Spleen (tissue), 11 donors: ENCODE results near the gene NBPF6. TPM values are rescaled to one million over a fixed set of nuclear protein-coding genes. Genes with fewer than 3 reads are reported as not detected.
A peak's percentile ranks its signal among the peaks of the same experiment; 100 is the strongest.
"Not testable (repeated sequence)": the region's sequence is repeated elsewhere in the genome, so short reads cannot be mapped to it uniquely, and the experiment has no call there.

Source experiments
- DNase-seq: peaks from one replicate; pipeline ENCODE4 v3.0.0-alpha.2; 2020
- H3K27ac ChIP-seq, 8 donors: fragments of 200-600 bp; sonication (generic) in 7 of 8; 1 replicate in 4 of 8; 2 replicates in 4 of 8; pipeline versions ENCODE4 v1.5.0 to v1.8.0; 2016 to 2021; ENCODE audit warnings: inconsistent platforms in 4 of 8, mild to moderate bottlenecking in 4 of 8, moderate library complexity in 1 of 8
- H3K27me3 ChIP-seq, 7 donors: fragments of 200-600 bp; sonication (generic) in 6 of 7; replicated peaks in 1 of 7; 1 replicate in 4 of 7; 2 replicates in 3 of 7; pipeline versions ENCODE4 v1.5.0 to v1.8.0; 2016 to 2021; ENCODE audit warnings: inconsistent platforms in 3 of 7, mild to moderate bottlenecking in 1 of 7
- H3K36me3 ChIP-seq, 6 donors: fragments of 200-600 bp; sonication (generic) in 5 of 6; 1 replicate in 4 of 6; 2 replicates in 2 of 6; pipeline versions ENCODE4 v1.5.0 to v1.8.0; 2016 to 2021; ENCODE audit warnings: inconsistent platforms in 2 of 6
- H3K4me1 ChIP-seq, 6 donors: fragments of 200-600 bp; sonication (generic) in 5 of 6; 1 replicate in 3 of 6; 2 replicates in 3 of 6; pipeline versions ENCODE4 v1.5.0 to v1.8.0; 2016 to 2021; ENCODE audit warnings: inconsistent platforms in 3 of 6
- H3K4me3 ChIP-seq, 8 donors: fragments of 200-600 bp; sonication (generic) in 7 of 8; 1 replicate in 4 of 8; 2 replicates in 4 of 8; pipeline versions ENCODE4 v1.5.0 to v1.8.0; 2016 to 2021; ENCODE audit warnings: inconsistent platforms in 4 of 8, mild to moderate bottlenecking in 4 of 8, moderate library complexity in 2 of 8
- H3K9me3 ChIP-seq, 8 donors: fragments of 200-600 bp; sonication (generic) in 7 of 8; 1 replicate in 4 of 8; 2 replicates in 4 of 8; pipeline versions ENCODE4 v1.5.0 to v1.8.0; 2016 to 2021; ENCODE audit warnings: inconsistent platforms in 4 of 8
- CTCF ChIP-seq, 11 experiments: fragments of 200-600 bp in 7 of 11; fragments of 450-650 bp in 4 of 11; sonication (generic) in 4 of 11; IDR thresholded peaks in 8 of 11; conservative IDR thresholded peaks in 3 of 11; 1 replicate in 7 of 11; 2 replicates in 4 of 11; pipeline versions ENCODE4 v1.4.0 to v1.8.0; 2016 to 2021; ENCODE audit warnings: antibody characterized with exemption in 11 of 11, inconsistent platforms in 4 of 11, mild to moderate bottlenecking in 1 of 11
- POLR2A ChIP-seq, 3 donors: fragments of 450-650 bp; IDR thresholded peaks; one replicate each; pipeline ENCODE4 v1.5.1; 2017; ENCODE audit warnings: antibody characterized with exemption in 3 of 3, mild to moderate bottlenecking in 1 of 3
- POLR2AphosphoS5 ChIP-seq, 3 donors: sonication (generic); formaldehyde crosslinking; IDR thresholded peaks; one replicate each; pipeline ENCODE4 v1.5.1; 2017; ENCODE audit warnings: antibody characterized with exemption in 3 of 3
- WGBS, 5 donors: extraction: QIAGEN DNeasy Blood & Tissue Kit in 3 of 5; methylation state at CpG; one replicate each; pipeline versions ENCODE4 v1.1.5 to v1.1.7; 2013 to 2018; 5-methylcytosine and 5-hydroxymethylcytosine counted together
- intact Hi-C: fragments of 100-400 bp; cut with DNase I; formaldehyde crosslinking; loops from one replicate; pipeline ENCODE4 v1.15.0; 2023; ENCODE audit warnings: low total_unique reads
- polyA plus RNA-seq, 3 donors: library from polyadenylated mRNA; stranded (reverse); fragments of 200-250 nt; gene quantifications; one replicate each; pipeline ENCODE4 v1.2.1, GENCODE V29; 2013
- total RNA-seq, 7 donors: library from RNA; depleted of rRNA in 3 of 7; stranded (reverse); fragments of >200 nt in 3 of 7; fragmentation: NEBNext Ultra II Directional in 4 of 7; extraction: Animal tissue kit (Norgen Biotek cat#: 25700) in 4 of 7; gene quantifications; one replicate each; pipeline versions ENCODE4 v1.1.0 to v1.2.1, GENCODE V29; 2016 to 2021
- donor health status: healthy with polysubstance abuse.
- donor health status: DM: no; HTN: no; CAD: no; lungs with moderate emphysema.
- donor health status: DM: no; HTN: no; CAD: no.
- donor health status: Bipolar disorder and iron deficiency.
- donor health status: healthy.
- donor health status: DM: no; HTN: no; CAD: no.
- donor health status: DM: yes; HTN: yes; CAD: no.

Gene NBPF6
- total and polyA plus RNA-seq, 10 donors, result 0.08 TPM; not detected in 9

GRCh38 chr1:108512239-108513043 lies 62.3 kb downstream of the NBPF6 start:
- H3K4me3 ChIP-seq, result no peak overlapping the region
- H3K9me3 ChIP-seq, result no peaks in the 10 kb centered on the region
- intact Hi-C loops, result loop anchor here (2.0 kb wide), 1 partner anchor 48 kb away; the partner anchor contains the start of gene EEIG2
- no peak for DNase-seq
- no peak for TF ChIP-seq POLR2AphosphoS5 (IDR thresholded peaks at IDR 0.05)
- peak; percentile 57 to 89 (median 85) for TF ChIP-seq CTCF (IDR thresholded peaks at IDR 0.05 in 8 of 11, conservative IDR thresholded peaks at IDR 0.05 in 3 of 11)
- TF ChIP-seq POLR2A (IDR thresholded peaks at IDR 0.05), result no peak
- H3K36me3 ChIP-seq, result no peaks in the 10 kb centered on the region
- WGBS, 5 donors, result 68 to 72% (median 71%) methylated on average over 6 of the region's 6 CpGs
- H3K27ac ChIP-seq, result no peak overlapping the region
- no peaks in the 10 kb centered on the region for H3K4me1 ChIP-seq
- H3K27me3 ChIP-seq, result no peaks in the 10 kb centered on the region

- intact Hi-C loops, result loop anchor here (2.0 kb wide), 1 partner anchor 48 kb away; the partner anchor contains the start of gene EEIG2
- no peak for TF ChIP-seq POLR2AphosphoS5 (IDR thresholded peaks at IDR 0.05)
- TF ChIP-seq POLR2A (IDR thresholded peaks at IDR 0.05), result no peak
- TF ChIP-seq CTCF (IDR thresholded peaks at IDR 0.05 in 8 of 11, conservative IDR thresholded peaks at IDR 0.05 in 3 of 11), result no peak
- H3K36me3 ChIP-seq, result no peaks in the 10 kb centered on the region
- no peaks in the 10 kb centered on the region for H3K9me3 ChIP-seq
- WGBS, 5 donors, result 65 to 75% (median 69%) methylated on average over 2 of the region's 2 CpGs
- no peak for DNase-seq
- H3K27ac ChIP-seq, result no peak overlapping the region
- H3K4me3 ChIP-seq, result no peak overlapping the region
- no peaks in the 10 kb centered on the region for H3K27me3 ChIP-seq
- no peaks in the 10 kb centered on the region for H3K4me1 ChIP-seq
Measured at GRCh38 chr1:108513044-108513415, 62.9 kb downstream of the NBPF6 start.

GRCh38 chr1:108513914-108514313 lies 63.8 kb downstream of the NBPF6 start:
- DNase-seq, H3K27ac ChIP-seq, H3K4me3 ChIP-seq, H3K9me3 ChIP-seq, H3K4me1 ChIP-seq, H3K36me3 ChIP-seq, H3K27me3 ChIP-seq: not testable (repeated sequence)
- 90 to 96% (median 95%) methylated on average over 2 of the region's 2 CpGs for WGBS, 5 donors
- intact Hi-C loops, result loop anchor here (2.0 kb wide), 1 partner anchor 47 kb away; the partner anchor contains the start of gene EEIG2

GRCh38 chr1:108517301-108517897 lies 67.3 kb downstream of the NBPF6 start:
- intact Hi-C loops, H3K9me3 ChIP-seq, H3K27ac ChIP-seq, H3K27me3 ChIP-seq, H3K36me3 ChIP-seq, DNase-seq, H3K4me3 ChIP-seq, H3K4me1 ChIP-seq: not testable (repeated sequence)
- WGBS, 5 donors, result 65 to 85% (median 82%) methylated on average over 6 of the region's 6 CpGs

Other genes with a start within 250 kb of the NBPF6 start
- 10 to 100 TPM; 24.5 to 44.4 (median 35.5) TPM for gene SLC25A24, start 250.0 kb upstream of the NBPF6 start, total RNA-seq
- 10 to 100 TPM; 12.2 to 21.3 (median 14.6) TPM for gene SLC25A24, start 250.0 kb upstream of the NBPF6 start, polyA plus RNA-seq
- gene NBPF4, start 206.3 kb upstream of the NBPF6 start, total RNA-seq, result under 1 TPM in 3 of 7 donors, not detected in 4; 0.14 to 0.33 (median 0.19) TPM
- under 1 TPM in 1 of 3 donors, not detected in 2; 0.03 TPM for gene NBPF4, start 206.3 kb upstream of the NBPF6 start, polyA plus RNA-seq
- gene EEIG2, start 109.8 kb downstream of the NBPF6 start, total RNA-seq, result 10 to 100 TPM; 17.1 to 21.1 (median 17.8) TPM
- gene EEIG2, start 109.8 kb downstream of the NBPF6 start, polyA plus RNA-seq, result 1 to 10 TPM; 3.3 to 5.4 (median 4.5) TPM
- 10 to 100 TPM in 6 of 7 donors, 1 to 10 TPM in 1; 7.3 to 16.5 (median 11.5) TPM for gene HENMT1, start 210.8 kb downstream of the NBPF6 start, total RNA-seq
- 10 to 100 TPM in 2 of 3 donors, 1 to 10 TPM in 1; 9.2 to 11.2 (median 10.9) TPM for gene HENMT1, start 210.8 kb downstream of the NBPF6 start, polyA plus RNA-seq
- 10 to 100 TPM; 51.2 to 84.8 (median 66.0) TPM for gene PRPF38B, start 242.0 kb downstream of the NBPF6 start, total RNA-seq
- 10 to 100 TPM; 28.7 to 54.0 (median 42.0) TPM for gene PRPF38B, start 242.0 kb downstream of the NBPF6 start, polyA plus RNA-seq